Transverse colon (tissue), 4 donors: ENCODE data around the gene PCDHGA2. TPM values are rescaled to one million over a fixed set of nuclear protein-coding genes. Genes with fewer than 3 reads are reported as not detected.
A peak's percentile ranks its signal among the peaks of the same experiment; 100 is the strongest.

ENCODE experiments used
- DNase-seq: peaks from one replicate; pipeline ENCODE4 v3.0.0-alpha.2; 2019
- H3K27ac ChIP-seq, 4 donors: fragments of 200-600 bp; sonication (generic); 2 replicates each; pipeline ENCODE4 v1.5.1; 2016 to 2018; ENCODE audit warnings: inconsistent platforms in 4 of 4
- H3K27me3 ChIP-seq: fragments of 200-600 bp; sonication (generic); 2 replicates; pipeline ENCODE4 v1.5.1; 2017; ENCODE audit warnings: inconsistent platforms
- H3K36me3 ChIP-seq, 4 donors: fragments of 200-600 bp; sonication (generic); 2 replicates each; pipeline ENCODE4 v1.5.1; 2017 to 2019; ENCODE audit warnings: inconsistent platforms in 4 of 4
- H3K4me1 ChIP-seq, 4 donors: fragments of 200-600 bp; sonication (generic); 2 replicates each; pipeline ENCODE4 v1.5.1; 2017 to 2020; ENCODE audit warnings: inconsistent platforms in 4 of 4
- H3K4me3 ChIP-seq, 4 donors: fragments of 200-600 bp; sonication (generic); 1 replicate in 1 of 4; 2 replicates in 3 of 4; pipeline versions ENCODE4 v1.5.1 to v1.6.1; 2017 to 2019; ENCODE audit warnings: inconsistent platforms in 4 of 4
- H3K9me3 ChIP-seq, 2 donors: fragments of 200-600 bp; sonication (generic); 2 replicates each; pipeline ENCODE4 v1.5.1; 2017 to 2019; ENCODE audit warnings: inconsistent platforms in 2 of 2
- CTCF ChIP-seq, 5 experiments: fragments of 200-600 bp in 3 of 5; fragments of 450-650 bp in 2 of 5; sonication (generic) in 3 of 5; IDR thresholded peaks; 1 replicate in 2 of 5; 2 replicates in 3 of 5; pipeline ENCODE4 v1.5.1; 2016 to 2017; ENCODE audit warnings: antibody characterized with exemption in 5 of 5, inconsistent platforms in 3 of 5, mild to moderate bottlenecking in 2 of 5, moderate library complexity in 1 of 5
- EP300 ChIP-seq: sonication (generic); formaldehyde crosslinking; IDR thresholded peaks from one replicate; pipeline ENCODE4 v1.6.1; 2017; ENCODE audit warnings: antibody characterized with exemption, low read depth
- POLR2A ChIP-seq: fragments of 450-650 bp; IDR thresholded peaks from one replicate; pipeline ENCODE4 v1.6.1; 2016; ENCODE audit warnings: antibody characterized with exemption, mild to moderate bottlenecking, moderate library complexity
- POLR2AphosphoS5 ChIP-seq, 3 donors: sonication (generic); formaldehyde crosslinking; IDR thresholded peaks; one replicate each; pipeline ENCODE4 v1.6.1; 2016; ENCODE audit warnings: antibody characterized with exemption in 3 of 3
- WGBS, 2 donors: methylation state at CpG; one replicate each; pipeline ENCODE4 v1.1.5; 2018; ENCODE audit warnings: low coverage in 1 of 2; 5-methylcytosine and 5-hydroxymethylcytosine counted together
- in situ Hi-C, 4 donors: fragments of 200-750 bp; cut with MboI; loops; one replicate each; pipeline versions ENCODE4 v1.15.0 to v1.15.1; 2017; ENCODE audit warnings: low sequenced_read_pairs in 3 of 4, low pct_ligation_motif_present in 1 of 4, low pct_unique_long_range_greater_than_20kb in 1 of 4
- intact Hi-C: fragments of 100-400 bp; cut with DNase I; formaldehyde crosslinking; loops from one replicate; pipeline ENCODE4 v1.15.1; 2023; ENCODE audit warnings: low total_unique reads
- total RNA-seq, 4 donors: library from RNA; depleted of rRNA; stranded (reverse); fragments of >200 nt; gene quantifications; one replicate each; pipeline ENCODE4 v1.1.0, GENCODE V29; 2016

PCDHGA2 gene
- total RNA-seq, 4 donors from 2014 or later, result 0.68 to 1.9 (median 1.6) TPM

- TF ChIP-seq POLR2AphosphoS5 (IDR thresholded peaks at IDR 0.05) (no peak), EP300 (no peak), CTCF (IDR thresholded peaks at IDR 0.05) (no peak), POLR2A (no peak)
- no peak for DNase-seq
- 76 to 78% methylated on average over 3 to 5 of the region's 5 CpGs for WGBS, 2 donors
- H3K27ac ChIP-seq, result peak overlapping the region in 2 of 4 donors; percentile 87 to 97
- H3K36me3 ChIP-seq, result peaks cover 0 to 46% (median 22%) of the 10 kb centered on the region in 4 donors
- H3K27me3 ChIP-seq, result no peaks in the 10 kb centered on the region
- intact Hi-C loops, result loop anchor here (10.0 kb wide), 1 partner anchor 245 kb away; no protein-coding TSS in a partner anchor
- peak overlapping the region in 3 of 4 donors; percentile 59 to 80 (median 66) for H3K4me3 ChIP-seq
- H3K9me3 ChIP-seq, result peaks cover 61 to 71% of the 10 kb centered on the region in 2 donors
- in situ Hi-C loops, result loop anchor here in 1 of 4 donors (25.0 kb wide), 1 partner anchor 243 kb away; no protein-coding TSS in a partner anchor
- H3K4me1 ChIP-seq, result peaks cover 0 to 12% (median 4%) of the 10 kb centered on the region in 4 donors
These were observed 18.9 kb upstream of the PCDHGA2 start for GRCh38 chr5:141319699-141320098.

GRCh38 chr5:141320225-141321169 is 18.1 kb upstream of the PCDHGA2 start, which contains the start of gene TAF7:
Gene TAF7 (minus strand): TSS chr5:141320784. CDS start chr5:141320044, 740 bp downstream.
- Histone ChIP-seq H3K36me3 (peaks cover 0 to 45% (median 20%) of the 10 kb centered on the region in 4 donors), H3K27ac (peak within 1 kb of the TSS; percentile 87 to 97 (median 92)), H3K4me3 (peak within 1 kb of the TSS; percentile 32 to 80 (median 62)), H3K4me1 (peaks cover 0 to 12% (median 4%) of the 10 kb centered on the region in 4 donors), H3K27me3 (no peaks in the 10 kb centered on the region), H3K9me3 (peaks cover 53 to 63% of the 10 kb centered on the region in 2 donors)
- in situ Hi-C loops (loop anchor here in 1 of 4 donors (25.0 kb wide), 1 partner anchor 242 kb away; no protein-coding TSS in a partner anchor), intact Hi-C loops (loop anchor here (10.0 kb wide), 1 partner anchor 244 kb away; no protein-coding TSS in a partner anchor)
- WGBS, 2 donors, result 0 to 2% methylated on average over 1 to 67 of the region's 67 CpGs
- TF ChIP-seq EP300, result no peak
- TF ChIP-seq POLR2A, result peak; percentile 95
- peak; percentile 79 to 86 (median 85) for TF ChIP-seq CTCF (IDR thresholded peaks at IDR 0.05)
- peak; percentile 91 to 98 (median 96) for TF ChIP-seq POLR2AphosphoS5 (IDR thresholded peaks at IDR 0.05)
- DNase-seq, result peak; percentile 92

DNA sequence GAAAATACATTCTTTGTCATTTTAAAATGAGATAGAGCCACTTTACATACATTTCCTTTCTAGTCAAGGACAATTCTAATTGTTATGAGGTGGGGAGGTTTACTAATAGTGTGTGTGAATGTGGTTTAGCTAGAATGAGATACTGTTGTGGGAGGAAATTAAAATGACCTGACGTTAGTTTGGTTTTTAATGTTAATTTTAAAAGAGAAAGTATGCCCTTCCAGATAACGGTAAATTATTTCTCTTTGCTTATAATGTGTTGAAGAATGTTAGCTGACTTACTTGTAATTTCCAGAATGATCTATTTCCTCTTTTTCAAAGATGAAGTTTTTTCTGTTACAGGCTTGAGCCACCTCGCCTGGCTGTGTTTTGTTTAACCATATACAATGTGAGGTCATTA is 16.3 kb upstream of the PCDHGA2 start:
- 77 to 93% methylated on average over 3 of the region's 3 CpGs for WGBS, 2 donors
- H3K27ac ChIP-seq, result no peak overlapping the region
- intact Hi-C loops (loop anchor here (10.0 kb wide), 1 partner anchor 243 kb away; no protein-coding TSS in a partner anchor), in situ Hi-C loops (loop anchor here in 1 of 4 donors (25.0 kb wide), 1 partner anchor 240 kb away; no protein-coding TSS in a partner anchor)
- TF ChIP-seq CTCF (IDR thresholded peaks at IDR 0.05) (no peak), POLR2AphosphoS5 (IDR thresholded peaks at IDR 0.05) (no peak), POLR2A (no peak), EP300 (no peak)
- peaks cover 38 to 50% of the 10 kb centered on the region in 2 donors for H3K9me3 ChIP-seq
- H3K4me1 ChIP-seq, result peaks cover 0 to 12% (median 4%) of the 10 kb centered on the region in 4 donors
- H3K4me3 ChIP-seq, result no peak overlapping the region
- no peaks in the 10 kb centered on the region for H3K27me3 ChIP-seq
- no peak for DNase-seq
- peaks cover 0 to 27% (median 12%) of the 10 kb centered on the region in 4 donors for H3K36me3 ChIP-seq
